Prostate gland (tissue), 2 donors: ENCODE measurements around the gene LPIN3.

Experiments used
- CTCF ChIP-seq, 4 experiments: fragments of 200-600 bp in 2 of 4; fragments of 450-650 bp in 2 of 4; sonication (generic) in 2 of 4; IDR thresholded peaks; 1 replicate in 3 of 4; 2 replicates in 1 of 4; pipeline ENCODE4 v1.5.1; 2016 to 2019; ENCODE audit warnings: antibody characterized with exemption in 4 of 4, mild to moderate bottlenecking in 2 of 4, moderate library complexity in 2 of 4
- POLR2A ChIP-seq: fragments of 450-650 bp; IDR thresholded peaks from one replicate; pipeline ENCODE4 v1.6.1; 2016; ENCODE audit warnings: antibody characterized with exemption, mild to moderate bottlenecking
- POLR2AphosphoS5 ChIP-seq: sonication (generic); formaldehyde crosslinking; IDR thresholded peaks from one replicate; pipeline ENCODE4 v1.6.1; 2017; ENCODE audit warnings: antibody characterized with exemption

GRCh38 chr20:41349943-41350342, 9.3 kb downstream of the LPIN3 start:
- no peak for TF ChIP-seq CTCF (IDR thresholded peaks at IDR 0.05)
- no peak for TF ChIP-seq POLR2AphosphoS5
- no peak for TF ChIP-seq POLR2A
